ENCODE results near the gene TCEAL4.
"Not testable (repeated sequence)": the region's sequence is repeated elsewhere in the genome, so short reads cannot be mapped to it uniquely, and the experiment has no call there.

TCEAL4 gene

DNA sequence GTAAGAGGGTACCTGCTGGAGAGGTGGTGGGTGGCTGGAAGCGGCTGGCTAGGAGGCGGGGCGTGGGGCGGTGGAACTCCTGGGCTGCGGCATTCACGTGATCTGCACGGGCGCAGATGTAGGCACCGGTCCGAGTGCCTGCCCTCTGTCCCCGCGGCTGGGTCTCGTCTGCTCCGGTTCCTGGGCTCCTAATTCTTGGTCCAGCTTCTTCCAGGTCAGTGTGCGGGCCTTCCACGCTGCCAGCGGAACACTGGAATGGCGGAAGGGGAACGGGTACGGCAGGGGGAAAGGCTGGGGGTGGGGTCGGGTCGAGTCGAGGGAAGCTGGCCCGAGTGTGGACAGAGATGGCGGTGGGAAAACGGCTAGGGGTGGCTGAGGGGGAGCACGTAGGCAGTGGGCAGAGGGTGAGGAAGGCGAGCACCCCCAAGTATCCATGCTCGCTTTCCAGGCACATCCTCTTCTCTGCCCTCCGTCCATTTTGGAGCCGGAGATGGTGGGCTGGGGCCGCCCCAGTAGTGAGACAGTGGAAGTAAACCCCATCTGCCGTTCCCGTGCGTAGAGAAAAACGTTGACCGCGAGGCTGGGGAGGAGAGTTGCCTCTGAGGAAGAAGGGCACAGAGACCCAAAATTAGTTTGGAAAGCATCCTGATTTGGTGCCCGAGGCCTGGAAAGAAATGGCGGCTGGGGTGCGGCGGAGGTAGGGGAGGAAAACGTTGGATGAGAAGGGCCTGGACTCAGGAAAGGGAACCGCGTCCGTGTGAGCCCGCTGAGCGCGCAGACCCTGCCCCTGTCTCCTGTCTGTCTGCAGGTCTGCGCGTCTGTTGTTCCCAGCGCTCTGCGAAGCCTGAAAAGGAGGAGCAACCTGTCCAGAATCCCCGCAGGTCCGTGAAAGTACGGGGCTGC lies at the start of gene TCEAL4:
TSS of gene TCEAL4 (plus strand) at position 105 of the 903 bp plus-strand sequence. CDS start 1,161 bp downstream, outside the sequence.
- peak; percentile 23 to 40 for DNase-seq

DNA sequence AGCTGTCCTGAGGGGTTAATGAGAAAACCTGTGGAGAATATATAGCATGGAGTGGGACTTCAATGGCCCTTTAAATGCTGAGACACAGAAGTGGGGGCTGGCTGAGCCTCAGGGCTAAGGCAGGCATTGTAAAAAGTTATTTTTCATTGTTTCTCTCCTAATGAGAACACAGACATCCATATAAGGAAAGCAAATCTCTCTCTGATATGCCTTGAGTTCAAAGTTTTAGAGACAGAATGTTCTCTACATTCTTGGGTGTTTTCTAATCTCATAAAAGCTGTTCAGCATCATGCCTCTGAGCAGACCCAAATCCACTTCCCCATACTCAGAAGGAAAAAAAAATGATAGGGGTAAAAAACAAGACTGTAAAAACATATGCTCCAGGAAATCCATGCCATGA lies 49.2 kb upstream of the TCEAL4 start:
- no peak for DNase-seq

DNA sequence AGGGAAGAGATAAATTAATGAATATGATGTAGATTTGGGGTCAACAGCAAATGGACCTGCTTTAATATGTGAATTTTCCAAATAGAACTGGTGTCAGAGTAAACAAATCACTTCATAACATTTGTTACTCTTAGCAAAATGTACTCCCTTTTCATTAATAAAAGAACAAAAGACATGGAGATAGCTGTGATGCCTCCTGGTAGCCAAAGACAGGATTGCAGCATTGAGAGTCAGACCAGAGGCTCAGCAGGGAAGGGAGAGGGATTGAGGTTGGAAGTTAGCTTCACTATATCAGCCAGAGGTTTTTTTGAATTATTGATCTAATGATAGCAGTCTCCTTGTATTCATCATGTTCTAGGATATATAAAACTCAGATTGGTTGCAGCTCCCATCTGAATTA lies 48.6 kb upstream of the TCEAL4 start:
- no peak for DNase-seq

DNA sequence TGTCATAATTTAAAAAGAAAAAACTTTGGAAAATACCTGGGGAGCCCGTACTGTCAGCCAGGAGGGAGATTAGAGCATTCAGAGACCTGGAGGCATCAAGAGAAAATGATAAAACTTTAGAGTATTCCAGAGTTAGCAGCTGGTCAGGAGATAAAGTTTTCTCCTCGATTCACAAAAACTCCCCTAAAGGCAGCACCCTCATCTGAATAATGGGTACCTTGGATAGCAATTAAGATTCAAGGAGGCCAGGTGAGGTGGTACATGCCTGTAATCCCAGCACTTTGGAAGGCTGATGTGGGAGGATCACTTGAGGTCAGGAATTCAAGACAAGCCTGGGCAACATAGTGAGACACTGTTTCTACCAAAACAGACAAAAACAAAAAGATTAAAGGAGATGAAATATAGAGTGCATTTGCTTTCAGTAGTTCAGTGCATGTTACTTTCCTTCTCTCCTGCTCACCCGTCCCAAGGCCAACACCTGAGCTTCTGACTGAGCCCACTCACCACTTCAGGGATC lies 47.4 kb upstream of the TCEAL4 start:
- DNase-seq, result no peak

DNA sequence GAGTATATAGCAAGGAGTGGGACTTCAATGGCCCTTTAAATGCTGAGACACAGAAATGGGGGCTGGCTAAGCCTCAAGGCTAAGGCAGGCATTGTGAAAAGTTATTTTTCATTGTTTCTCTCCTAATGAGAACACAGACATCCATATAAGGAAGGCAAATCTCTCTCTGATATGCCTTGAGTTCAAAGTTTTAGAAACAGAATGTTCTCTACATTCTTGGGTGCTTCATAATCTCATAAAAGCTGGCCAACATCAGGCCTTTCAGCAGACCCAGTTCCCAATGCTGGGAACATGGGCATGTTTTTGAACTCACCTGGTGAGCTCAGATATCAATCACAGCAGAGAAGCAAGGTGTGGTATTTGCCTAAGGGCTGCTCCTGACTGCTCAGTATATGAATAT lies 46.6 kb upstream of the TCEAL4 start:
- DNase-seq, result no peak

DNA sequence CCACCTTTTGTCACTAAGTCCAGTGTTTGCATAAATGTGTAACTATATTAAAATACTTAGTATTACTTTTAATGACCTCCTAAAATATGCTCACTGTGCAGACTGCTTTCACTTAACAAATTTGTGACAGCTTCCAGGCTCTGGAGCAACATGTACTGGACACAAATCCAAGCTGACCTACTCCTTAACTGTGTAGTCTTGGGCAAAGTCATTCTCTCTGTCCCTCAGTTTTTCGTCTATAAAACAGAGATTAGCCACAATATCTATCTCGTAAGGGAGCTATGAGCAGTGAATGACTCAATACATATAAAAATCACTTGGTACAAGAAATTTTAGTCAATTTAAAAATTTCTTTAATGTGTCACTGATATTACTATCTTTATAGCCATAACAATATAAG lies 45.6 kb upstream of the TCEAL4 start:
- DNase-seq, result no peak

DNA sequence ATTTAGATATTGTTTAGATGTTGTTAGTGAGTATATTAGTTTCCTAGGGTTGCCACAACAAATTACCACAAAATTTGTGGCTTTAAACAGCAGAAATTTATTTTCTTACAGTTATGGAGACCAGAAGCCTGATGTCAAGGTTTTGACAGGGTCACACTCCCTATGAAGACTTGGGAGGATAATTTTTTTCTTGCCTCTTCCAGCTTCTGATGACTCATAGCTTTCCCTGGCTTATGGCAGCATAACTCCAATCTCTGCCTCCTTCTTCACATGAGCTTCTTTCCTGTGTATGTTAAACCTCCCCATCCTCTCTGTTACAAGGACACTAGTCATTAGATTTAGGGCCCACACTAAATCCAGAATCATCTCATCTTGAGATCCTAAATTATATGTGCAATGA lies 45.2 kb upstream of the TCEAL4 start:
- no peak for DNase-seq

DNA sequence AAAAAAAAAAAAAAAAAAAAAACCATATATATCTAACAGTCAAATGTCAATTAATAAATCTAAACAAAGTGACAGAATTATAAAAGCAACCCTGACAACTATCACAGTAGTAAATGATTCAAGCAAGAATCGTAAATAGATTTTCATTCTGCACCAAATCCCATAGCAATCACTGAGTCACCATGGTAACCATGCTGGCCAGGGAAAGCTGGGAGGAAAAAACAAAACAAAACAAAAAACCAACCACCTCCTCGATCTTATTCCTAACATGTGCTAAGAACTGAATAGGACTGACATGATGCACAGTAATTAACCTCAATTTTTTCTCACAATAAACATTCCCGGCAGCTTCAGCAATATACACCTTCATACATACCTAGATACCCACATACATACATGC lies 35.4 kb upstream of the TCEAL4 start:
- no peak for DNase-seq

DNA sequence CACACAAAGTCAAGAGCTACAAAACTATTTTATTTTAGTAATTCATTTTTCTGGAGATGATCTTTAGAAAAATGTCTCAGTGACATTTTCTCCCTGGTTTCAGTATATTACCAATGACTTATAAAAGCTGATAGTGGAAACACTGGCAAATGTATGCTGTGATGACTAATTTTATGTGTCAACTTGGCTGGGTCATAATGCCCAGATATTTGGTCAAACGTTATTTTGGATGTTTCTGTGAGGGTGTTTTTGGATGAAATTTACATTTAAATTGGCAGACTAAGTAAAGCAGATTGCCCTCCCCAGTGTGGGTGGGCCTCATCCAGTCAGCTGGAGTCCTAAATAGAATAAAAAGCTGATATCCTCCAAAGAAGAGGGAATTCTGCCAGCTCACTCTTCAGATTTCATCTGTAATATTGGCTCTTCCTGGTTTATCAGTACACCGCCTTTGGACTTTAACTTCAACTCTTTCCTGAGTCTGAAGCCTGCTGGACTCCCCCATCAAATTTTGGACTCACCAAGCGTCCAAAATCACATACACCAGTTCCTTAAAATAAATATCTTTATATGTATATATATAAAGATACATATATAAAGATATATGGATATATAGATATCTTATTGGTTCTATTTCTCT lies 34.8 kb upstream of the TCEAL4 start:
- no peak for DNase-seq

DNA sequence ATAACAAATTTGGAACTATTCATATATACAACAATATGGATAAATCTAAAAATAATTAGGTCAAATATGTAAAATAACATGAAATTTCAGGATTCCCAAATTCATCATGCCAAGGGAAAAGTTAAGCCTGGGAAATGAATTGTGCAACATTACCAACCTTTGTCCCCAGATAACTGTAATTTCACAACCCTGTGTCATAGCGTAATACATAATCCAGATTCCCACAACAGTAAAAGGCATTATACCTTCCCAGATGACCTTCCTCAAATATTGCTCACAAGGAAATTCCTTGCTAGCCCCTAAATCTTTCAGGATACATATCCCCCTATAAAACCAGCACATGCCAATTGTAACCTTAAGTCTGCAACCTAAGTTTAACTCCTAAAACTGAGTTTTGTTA lies 33.1 kb upstream of the TCEAL4 start:
- DNase-seq, result no peak

DNA sequence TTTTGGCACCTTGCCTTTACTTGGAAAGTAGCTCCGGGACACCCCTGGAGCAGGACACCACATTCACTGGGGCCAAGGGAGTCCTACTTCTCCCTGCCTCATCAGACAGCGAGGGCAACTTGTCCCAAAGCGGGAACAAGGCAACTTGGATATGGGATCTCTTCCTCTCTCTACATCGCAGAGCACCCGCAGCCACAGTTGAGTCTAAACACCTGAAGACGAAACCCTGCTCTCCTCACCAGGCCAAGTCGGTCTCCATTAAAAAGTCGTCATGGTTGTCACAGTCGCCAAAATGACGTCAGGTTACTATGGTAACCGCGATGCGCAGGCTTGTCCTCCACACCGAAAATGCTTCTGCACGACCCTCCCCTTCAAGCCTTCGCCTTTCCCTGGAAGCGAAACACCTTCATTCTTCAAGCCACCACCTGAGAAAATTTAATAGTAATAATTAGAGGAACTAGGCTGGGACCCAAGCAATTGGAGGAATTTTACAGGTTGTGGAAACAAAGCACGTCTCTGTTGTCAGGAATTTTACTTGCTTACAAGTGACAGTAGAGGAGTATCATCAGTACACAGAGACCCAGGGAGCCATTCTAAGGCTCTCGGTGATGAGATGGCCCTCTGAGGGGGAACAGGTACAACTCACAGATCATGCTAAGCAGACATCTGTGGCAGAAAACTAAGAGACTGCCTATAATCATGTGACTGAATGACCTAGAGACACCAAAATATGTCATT lies 30.5 kb upstream of the TCEAL4 start:
- peak; percentile 42 to 52 for DNase-seq

DNA sequence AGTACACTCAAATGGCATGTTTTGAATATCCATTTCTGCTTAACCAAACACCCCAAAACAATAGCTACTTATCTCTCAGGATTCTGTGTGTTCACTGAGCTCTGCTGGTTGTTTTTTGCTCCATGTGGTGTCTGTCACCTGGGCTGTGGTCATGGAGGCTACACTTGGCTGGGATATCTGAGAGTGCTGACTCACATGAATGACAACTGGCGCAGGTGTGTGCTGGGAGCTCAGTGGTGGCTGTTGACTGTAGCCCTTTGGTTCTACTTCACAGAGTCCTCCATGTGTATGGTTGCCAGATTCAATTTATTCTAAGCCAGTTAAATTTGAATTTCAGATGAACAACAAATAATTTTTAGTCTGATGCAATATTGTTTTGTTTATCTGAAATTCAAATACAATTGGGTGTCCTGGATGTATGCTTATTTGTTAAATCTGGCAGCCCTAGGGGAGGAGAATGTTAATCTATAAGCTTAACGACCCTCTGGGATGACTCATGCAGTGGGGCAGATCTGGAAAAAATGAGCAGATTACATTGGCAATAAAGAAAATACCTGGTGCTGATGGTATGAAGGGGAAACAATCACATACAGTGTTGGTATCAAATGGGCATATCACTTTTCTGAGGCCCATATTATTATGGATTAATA lies 28.2 kb upstream of the TCEAL4 start:
- no peak for DNase-seq

DNA sequence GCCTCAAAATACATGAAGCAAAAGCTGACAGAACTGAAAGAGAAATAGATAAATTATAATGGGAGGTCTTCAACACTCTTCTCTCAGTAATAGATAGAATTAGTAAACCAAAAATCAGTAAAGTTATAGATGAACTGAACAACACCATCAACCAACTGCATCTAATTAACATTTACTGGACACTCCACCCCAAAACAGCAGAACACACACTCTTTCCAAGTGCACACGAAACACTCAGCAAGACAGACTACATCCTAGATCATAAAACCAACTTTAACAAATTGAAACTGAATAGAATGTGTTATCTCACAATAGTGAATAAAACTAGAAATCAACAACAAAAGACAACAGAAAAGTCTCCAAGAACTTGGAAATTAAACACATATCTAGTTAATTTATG lies 25.1 kb upstream of the TCEAL4 start:
- no peak for DNase-seq

DNA sequence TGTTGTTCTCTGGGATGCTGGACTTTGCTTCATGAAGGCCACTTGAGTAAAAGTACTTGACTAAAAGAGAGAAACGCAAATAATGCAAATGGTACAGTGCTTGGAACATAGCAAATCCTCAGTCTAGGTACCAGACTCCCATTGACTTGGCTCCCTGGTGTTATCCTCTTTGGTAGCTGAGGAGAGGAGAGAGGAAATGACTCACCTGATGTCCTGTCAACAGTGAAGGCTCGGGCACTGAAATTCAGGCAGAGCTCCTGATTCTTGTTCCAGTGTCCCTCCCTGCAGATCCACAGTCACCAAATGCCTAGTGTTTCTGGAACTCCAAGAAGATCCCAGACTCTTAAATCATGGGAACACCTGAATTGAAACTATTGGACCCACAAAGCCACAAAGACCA lies 22.5 kb upstream of the TCEAL4 start:
- no peak for DNase-seq

DNA sequence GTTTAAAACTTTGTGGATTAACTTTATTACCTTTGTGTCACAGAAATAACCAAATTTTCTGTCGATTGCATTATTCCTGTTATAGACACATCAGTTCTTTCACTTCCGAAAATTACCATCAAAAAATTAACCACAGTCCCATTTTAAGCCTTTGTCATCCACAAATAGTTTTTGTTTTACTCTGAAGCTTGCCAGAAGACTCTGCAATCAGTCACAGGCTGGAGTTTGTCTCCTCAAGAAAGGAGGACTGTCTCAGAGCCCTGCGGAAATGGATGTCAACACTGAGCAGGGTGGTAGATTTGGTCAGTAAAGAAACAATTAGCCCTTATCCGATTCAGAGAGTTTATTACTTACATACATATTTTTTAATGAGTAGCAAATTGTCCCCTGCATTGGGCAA lies 20.1 kb upstream of the TCEAL4 start:
- no peak for DNase-seq

DNA sequence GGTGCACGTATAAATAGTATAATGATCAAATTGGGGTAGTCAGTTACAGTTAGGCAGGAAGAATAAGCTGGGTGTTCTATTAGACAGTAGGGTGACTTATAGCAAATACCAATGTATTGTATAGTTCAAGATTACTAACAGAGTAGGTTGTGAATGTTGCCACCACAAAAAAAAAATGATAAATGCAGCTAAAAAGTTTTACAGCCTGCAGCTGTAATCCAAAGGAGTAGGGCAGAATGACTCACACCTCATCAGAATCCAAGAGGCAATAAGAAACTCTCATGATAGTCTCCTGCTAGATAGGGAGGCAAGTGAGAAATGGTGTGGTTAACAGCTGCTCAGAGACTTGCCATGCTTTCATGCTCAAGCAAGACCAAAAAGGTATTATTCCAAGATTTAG lies 19.6 kb upstream of the TCEAL4 start:
- DNase-seq, result no peak

DNA sequence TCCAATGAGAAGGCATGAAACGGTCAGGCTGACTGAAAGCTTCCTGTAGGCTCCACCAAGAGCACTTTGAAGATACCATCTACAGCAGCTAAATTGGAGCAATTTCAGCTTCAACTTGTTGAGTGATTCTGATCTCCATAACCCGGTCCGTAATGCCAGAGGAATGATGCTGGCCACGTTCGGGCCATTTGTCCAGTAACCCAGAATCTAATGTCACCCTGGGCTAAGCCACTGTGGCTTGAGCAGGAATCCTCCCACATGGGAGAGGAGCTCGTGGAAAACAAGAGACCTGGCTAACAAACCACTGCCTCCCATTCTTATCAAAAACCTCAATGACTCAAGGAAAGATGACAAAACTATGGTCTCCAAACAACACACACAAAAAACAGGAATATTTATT lies 14.2 kb upstream of the TCEAL4 start:
- no peak for DNase-seq

DNA sequence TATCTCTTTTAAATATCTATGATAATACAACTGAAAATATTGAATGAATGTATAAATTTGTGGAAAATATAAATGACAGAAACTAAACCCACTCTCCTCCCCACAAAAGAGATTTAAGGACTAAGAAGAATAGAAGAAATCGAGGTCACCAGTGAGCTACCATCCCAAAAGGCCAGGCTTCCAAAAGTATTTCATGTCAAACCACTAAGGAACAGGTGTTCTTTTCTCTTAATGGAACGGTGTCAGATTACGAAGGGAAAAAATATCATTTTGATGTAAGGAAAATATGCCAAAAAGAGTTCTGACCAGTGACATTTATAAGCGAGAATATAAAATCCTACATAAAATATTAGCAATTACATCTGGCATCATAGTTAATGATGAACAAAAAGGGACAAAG lies 13.6 kb upstream of the TCEAL4 start:
- no peak for DNase-seq

DNA sequence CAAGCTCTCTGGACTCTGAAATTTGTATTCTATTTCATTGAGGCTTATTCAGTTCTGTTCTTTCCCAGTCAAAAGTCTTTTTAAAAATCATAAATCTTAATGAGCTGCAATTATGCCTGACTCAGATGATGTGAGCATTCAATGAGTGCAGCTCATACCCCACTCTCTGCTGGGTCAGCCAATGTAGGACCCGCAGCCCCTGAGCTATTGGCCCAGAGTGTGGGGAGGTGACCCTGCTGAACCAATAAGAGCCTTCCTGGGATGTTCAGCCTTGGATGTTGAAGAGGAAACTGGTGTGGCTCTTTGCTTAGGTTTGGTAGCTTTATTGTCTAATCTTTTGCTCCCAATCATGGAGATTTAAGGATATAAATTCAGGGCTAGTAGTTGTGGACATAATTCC lies 12.1 kb upstream of the TCEAL4 start:
- no peak for DNase-seq

DNA sequence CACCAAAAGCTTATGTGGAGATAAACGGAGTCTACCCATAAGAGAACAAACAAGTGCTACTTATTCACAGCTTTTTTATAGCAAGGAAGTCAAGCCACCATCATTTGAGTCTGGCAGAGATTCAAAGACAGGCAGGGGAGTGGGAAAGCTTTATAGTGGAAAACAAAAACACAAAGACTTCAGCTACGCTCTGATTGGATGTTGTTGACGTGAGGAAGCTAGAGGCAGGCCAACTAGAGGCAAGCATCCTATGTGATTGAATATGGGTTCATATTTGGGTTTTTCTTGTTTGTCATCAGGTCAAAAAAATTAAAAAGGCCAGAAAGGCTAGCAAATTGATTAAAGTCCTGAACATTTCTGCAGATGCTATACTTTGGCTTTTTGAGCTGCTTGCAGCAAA lies 719 bp upstream of the TCEAL4 start:
- DNase-seq, result no peak

DNA sequence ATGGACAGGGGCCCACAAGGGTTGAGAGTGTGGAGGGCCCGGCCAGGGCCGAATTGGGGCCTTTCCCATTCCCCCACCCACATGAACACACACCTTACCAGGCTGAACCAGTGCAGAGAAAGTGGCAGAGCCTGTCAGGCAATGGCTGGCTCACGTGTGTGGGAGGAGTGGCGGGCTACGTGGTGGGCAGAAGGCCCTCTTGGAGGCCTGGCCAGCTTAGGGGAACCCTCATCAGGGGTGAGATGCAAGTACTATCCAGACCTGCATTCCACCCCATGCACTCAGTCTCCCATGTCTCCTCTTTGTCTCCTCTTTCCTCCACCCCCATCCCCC lies 965 bp downstream of the TCEAL4 start:
- DNase-seq, result no peak

DNA sequence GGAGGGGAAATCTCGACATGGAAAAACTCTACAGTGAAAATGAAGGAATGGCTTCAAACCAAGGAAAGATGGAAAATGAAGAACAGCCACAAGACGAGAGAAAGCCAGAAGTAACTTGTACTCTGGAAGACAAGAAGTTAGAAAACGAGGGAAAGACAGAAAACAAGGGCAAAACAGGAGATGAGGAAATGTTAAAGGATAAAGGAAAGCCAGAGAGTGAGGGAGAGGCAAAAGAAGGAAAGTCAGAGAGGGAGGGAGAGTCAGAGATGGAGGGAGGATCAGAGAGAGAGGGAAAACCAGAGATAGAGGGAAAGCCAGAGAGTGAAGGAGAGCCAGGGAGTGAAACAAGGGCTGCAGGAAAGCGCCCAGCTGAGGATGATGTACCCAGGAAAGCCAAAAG lies 1.3 kb downstream of the TCEAL4 start:
- no peak for DNase-seq

DNA sequence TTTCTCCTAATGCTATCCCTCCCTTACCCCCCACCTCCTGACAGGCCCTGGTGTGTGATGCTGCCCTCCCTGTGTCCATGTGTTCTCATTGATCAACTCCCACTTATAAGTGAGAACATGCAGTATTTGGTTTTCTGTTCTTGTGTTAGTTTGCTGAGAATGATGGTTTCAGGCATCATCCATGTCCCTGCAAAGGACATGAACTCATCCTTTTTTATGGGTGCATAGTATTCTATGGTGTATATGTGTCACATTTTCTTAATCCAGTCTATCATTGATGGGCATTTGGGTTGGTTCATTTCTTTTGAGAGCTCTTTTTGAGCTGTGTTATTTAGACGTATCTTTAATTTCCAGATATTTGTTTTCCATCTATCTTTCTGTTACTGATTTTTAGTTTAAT lies 7.0 kb downstream of the TCEAL4 start:
- not testable (repeated sequence) for DNase-seq
